ENCODE data around the gene PIEZO1. TPM values are rescaled to one million over a fixed set of nuclear protein-coding genes. Genes with fewer than 3 reads are reported as not detected.
A peak's percentile ranks its signal among the peaks of the same experiment; 100 is the strongest.

PIEZO1 gene
- total and polyA plus RNA-seq, 2 experiments from 2014 or later: 30.4 to 70.1 TPM

DNA sequence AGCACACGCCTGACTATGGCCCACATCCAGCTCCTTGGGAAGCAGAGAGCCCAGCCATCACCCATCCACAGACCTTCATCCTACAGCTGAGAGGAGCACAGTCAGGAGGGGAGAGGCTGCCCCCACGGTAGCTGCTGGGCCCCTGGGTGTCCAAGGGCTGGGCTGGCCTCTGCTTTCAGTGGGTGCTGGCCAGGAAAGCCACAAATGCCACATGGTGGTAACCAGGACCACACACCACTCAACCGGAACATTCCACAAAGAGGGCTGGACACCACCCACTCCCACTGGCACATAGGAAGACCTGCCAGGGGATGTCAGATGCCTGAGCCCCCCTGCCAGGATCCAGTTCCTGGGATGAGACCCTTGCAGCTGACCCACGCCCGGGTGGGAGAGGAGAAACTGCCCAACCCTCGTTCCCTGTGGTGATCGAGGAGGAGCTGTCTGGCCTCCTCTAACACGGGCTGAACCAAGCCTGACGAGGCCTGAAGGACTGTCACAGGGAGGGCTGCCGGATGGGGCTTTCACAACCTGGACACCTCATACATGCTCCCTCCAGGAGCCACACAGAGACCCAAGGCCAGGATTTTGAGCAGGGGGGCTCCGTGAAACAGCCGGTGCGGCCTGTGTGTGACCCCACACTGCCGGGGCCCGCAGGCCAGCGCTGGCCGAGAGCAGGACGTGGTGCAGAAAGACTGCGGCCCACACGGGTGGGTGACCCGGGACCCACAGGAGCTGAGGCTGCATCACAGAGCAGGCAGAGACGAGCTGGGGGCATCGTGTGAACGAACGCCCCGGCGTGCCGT, 30.7 kb downstream of the PIEZO1 start:
- H3K79me2 ChIP-seq (replicated peaks; ENCODE audit: insufficient read depth): no peaks in the 10 kb centered on the region; the same call in 1 of the 2 replicates
- peaks cover 20% of the 10 kb centered on the region for H3K27me3 Mint-ChIP-seq (ENCODE audit: insufficient read depth, low read depth, poor library complexity)

More for the DNA sequence above, 30.7 kb downstream of the PIEZO1 start:
- no peak for DNase-seq (ENCODE audit: low spot score)
- H3K9me2 ChIP-seq (ENCODE audit: insufficient read depth): no peaks in the 10 kb centered on the region
- TF ChIP-seq NANOG (IDR thresholded peaks at IDR 0.05; ENCODE audit: borderline replicate concordance) (no peak), POLR2AphosphoS5 (IDR thresholded peaks at IDR 0.05; ENCODE audit: low read depth) (no peak), ZNF462 (CRISPR knock-in tag; IDR thresholded peaks at IDR 0.05) (no peak), ETS1 (IDR thresholded peaks at IDR 0.05) (no peak), JUNB (IDR thresholded peaks at IDR 0.05; ENCODE audit: unreplicated experiment) (no peak), STAT1 (IDR thresholded peaks at IDR 0.05; ENCODE audit: unreplicated experiment) (no peak)
- TF ChIP-seq, protein P1, sequence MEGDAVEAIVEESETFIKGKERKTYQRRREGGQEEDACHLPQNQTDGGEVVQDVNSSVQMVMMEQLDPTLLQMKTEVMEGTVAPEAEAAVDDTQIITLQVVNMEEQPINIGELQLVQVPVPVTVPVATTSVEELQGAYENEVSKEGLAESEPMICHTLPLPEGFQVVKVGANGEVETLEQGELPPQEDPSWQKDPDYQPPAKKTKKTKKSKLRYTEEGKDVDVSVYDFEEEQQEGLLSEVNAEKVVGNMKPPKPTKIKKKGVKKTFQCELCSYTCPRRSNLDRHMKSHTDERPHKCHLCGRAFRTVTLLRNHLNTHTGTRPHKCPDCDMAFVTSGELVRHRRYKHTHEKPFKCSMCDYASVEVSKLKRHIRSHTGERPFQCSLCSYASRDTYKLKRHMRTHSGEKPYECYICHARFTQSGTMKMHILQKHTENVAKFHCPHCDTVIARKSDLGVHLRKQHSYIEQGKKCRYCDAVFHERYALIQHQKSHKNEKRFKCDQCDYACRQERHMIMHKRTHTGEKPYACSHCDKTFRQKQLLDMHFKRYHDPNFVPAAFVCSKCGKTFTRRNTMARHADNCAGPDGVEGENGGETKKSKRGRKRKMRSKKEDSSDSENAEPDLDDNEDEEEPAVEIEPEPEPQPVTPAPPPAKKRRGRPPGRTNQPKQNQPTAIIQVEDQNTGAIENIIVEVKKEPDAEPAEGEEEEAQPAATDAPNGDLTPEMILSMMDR (conservative IDR thresholded peaks at IDR 0.05; ENCODE audit: low read depth in 2 of 2): no peak
- no peak overlapping the region for H3K4me3 Mint-ChIP-seq
- H3K36me3 Mint-ChIP-seq (ENCODE audit: low read depth): peaks cover 3% of the 10 kb centered on the region; the same call in 1 of the 3 replicates
- H2AFZ ChIP-seq: no peak overlapping the region
- no peaks in the 10 kb centered on the region for H3K9me3 Mint-ChIP-seq
- H3K4me1 Mint-ChIP-seq: peaks cover 24% of the 10 kb centered on the region
- H3K36me3 ChIP-seq (ENCODE audit: insufficient read depth): no peaks in the 10 kb centered on the region
- no peaks in the 10 kb centered on the region for H3K27me3 ChIP-seq (ENCODE audit: insufficient read depth)
- peaks cover 5% of the 10 kb centered on the region; the same call in 1 of the 2 replicates for H3K4me1 ChIP-seq (ENCODE audit: insufficient read depth)
- no peak overlapping the region for H3K27ac Mint-ChIP-seq
- H4K20me1 ChIP-seq (replicated peaks; ENCODE audit: insufficient read depth): no peaks in the 10 kb centered on the region
- 0 out of 2 replicates have a peak, but pooled peaks cover 16% of the 10 kb centered on the region for H3F3A ChIP-seq (replicated peaks; ENCODE audit: low read depth)
- H3K4me2 ChIP-seq: no peak overlapping the region
- peak overlapping the region; percentile 66; the same call in 1 of the 2 replicates for H3K27ac ChIP-seq (ENCODE audit: low read depth)
- no peak for ATAC-seq
- H3K4me3 ChIP-seq: no peak overlapping the region

Data from GM23338 (cell line).